Muscle of arm (tissue), 12 donors: Measurements from ENCODE around the gene NPNT. TPM values are rescaled to one million over a fixed set of nuclear protein-coding genes. Genes with fewer than 3 reads are reported as not detected.
A peak's percentile ranks its signal among the peaks of the same experiment; 100 is the strongest.

Experiments
- DNase-seq: peaks from one replicate; pipeline ENCODE4 v3.0.0-alpha.2; 2013
- polyA plus RNA-seq, 12 donors: library from polyadenylated mRNA; unstranded; fragments of 120-200 nt; gene quantifications; one replicate each; pipeline ENCODE4 v1.2.1, GENCODE V29; 2013; ENCODE audit not compliant: insufficient read length in 12 of 12

Gene NPNT
- polyA plus RNA-seq, 12 donors: 75.7 to 234 (median 169) TPM; not detected in 1

- no peak for DNase-seq
Measured at GRCh38 chr4:105965183-105965800, 70.0 kb downstream of the NPNT start.

GRCh38 chr4:105966051-105966450, 70.8 kb downstream of the NPNT start:
- DNase-seq: no peak

- DNase-seq: no peak
Measured at GRCh38 chr4:105967058-105967658, 71.9 kb downstream of the NPNT start.

- DNase-seq: no peak
Measured at GRCh38 chr4:105969575-105969974, 74.3 kb downstream of the NPNT start.

- no peak for DNase-seq
Measured at GRCh38 chr4:105970371-105970770, 75.1 kb downstream of the NPNT start.

GRCh38 chr4:105971036-105971435, 75.8 kb downstream of the NPNT start:
- no peak for DNase-seq

- no peak for DNase-seq
Measured at GRCh38 chr4:105972946-105973621, 77.8 kb downstream of the NPNT start.

- no peak for DNase-seq
Measured at GRCh38 chr4:105976915-105977314, 81.6 kb downstream of the NPNT start.

GRCh38 chr4:105978684-105979296, 83.5 kb downstream of the NPNT start:
- no peak for DNase-seq

- DNase-seq: no peak
Measured at GRCh38 chr4:105979506-105979905, 84.2 kb downstream of the NPNT start.

GRCh38 chr4:105988671-105989070, 93.4 kb downstream of the NPNT start:
- no peak for DNase-seq

GRCh38 chr4:105989485-105990242, 94.4 kb downstream of the NPNT start:
- no peak for DNase-seq

GRCh38 chr4:105990933-105991332, 95.7 kb downstream of the NPNT start:
- peak; percentile 45 for DNase-seq

GRCh38 chr4:105991726-105992125, 96.5 kb downstream of the NPNT start:
- DNase-seq: no peak

GRCh38 chr4:105992641-105993305, 97.5 kb downstream of the NPNT start:
- no peak for DNase-seq

- no peak for DNase-seq
Measured at GRCh38 chr4:105994061-105994460, 98.8 kb downstream of the NPNT start.

- DNase-seq: no peak
Measured at GRCh38 chr4:105994841-105995501, 99.7 kb downstream of the NPNT start.

- DNase-seq: no peak
Measured at GRCh38 chr4:105996845-105997244, 101.6 kb downstream of the NPNT start.

GRCh38 chr4:105998171-105999063, 103.1 kb downstream of the NPNT start:
- no peak for DNase-seq

- no peak for DNase-seq
Measured at GRCh38 chr4:106002994-106003393, 107.7 kb downstream of the NPNT start.
